ENCODE measurements around the gene UBALD1.
"Not testable (repeated sequence)": the region's sequence is repeated elsewhere in the genome, so short reads cannot be mapped to it uniquely, and the experiment has no call there.

Gene UBALD1

GRCh38 chr16:4599037-4599436 lies 15.7 kb downstream of the UBALD1 start:
- no peak for DNase-seq (ENCODE audit: low spot score)
- no peak for FAIRE-seq

DNA sequence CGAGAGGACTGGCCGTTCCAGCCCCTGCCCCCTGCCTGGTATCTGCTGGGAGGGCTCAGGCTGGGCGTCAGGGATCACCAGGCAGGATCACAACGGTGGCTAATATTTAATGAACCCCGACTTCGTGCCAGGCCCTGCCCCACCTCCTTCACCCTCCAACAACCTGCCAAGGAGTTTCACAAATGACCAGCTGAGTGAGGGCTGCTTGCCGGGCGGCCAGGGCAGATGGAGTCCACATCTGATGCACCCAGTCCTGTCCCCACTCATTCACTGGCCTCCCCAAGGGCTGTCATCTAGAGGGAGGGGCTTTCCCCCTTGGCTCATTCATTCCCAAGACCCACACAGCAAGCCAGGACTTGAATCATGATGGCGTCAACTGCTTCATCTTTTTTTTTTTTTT lies 17.5 kb downstream of the UBALD1 start:
- no peak for FAIRE-seq

GRCh38 chr16:4594433-4595410 lies 20.0 kb downstream of the UBALD1 start:
- DNase-seq (ENCODE audit: low spot score) = no peak
- no peak for FAIRE-seq

More for the DNA sequence above, 17.5 kb downstream of the UBALD1 start:
- no peak for DNase-seq (ENCODE audit: low spot score)

GRCh38 chr16:4593086-4593485 lies 21.6 kb downstream of the UBALD1 start:
- no peak for FAIRE-seq
- no peak for DNase-seq (ENCODE audit: low spot score)

DNA sequence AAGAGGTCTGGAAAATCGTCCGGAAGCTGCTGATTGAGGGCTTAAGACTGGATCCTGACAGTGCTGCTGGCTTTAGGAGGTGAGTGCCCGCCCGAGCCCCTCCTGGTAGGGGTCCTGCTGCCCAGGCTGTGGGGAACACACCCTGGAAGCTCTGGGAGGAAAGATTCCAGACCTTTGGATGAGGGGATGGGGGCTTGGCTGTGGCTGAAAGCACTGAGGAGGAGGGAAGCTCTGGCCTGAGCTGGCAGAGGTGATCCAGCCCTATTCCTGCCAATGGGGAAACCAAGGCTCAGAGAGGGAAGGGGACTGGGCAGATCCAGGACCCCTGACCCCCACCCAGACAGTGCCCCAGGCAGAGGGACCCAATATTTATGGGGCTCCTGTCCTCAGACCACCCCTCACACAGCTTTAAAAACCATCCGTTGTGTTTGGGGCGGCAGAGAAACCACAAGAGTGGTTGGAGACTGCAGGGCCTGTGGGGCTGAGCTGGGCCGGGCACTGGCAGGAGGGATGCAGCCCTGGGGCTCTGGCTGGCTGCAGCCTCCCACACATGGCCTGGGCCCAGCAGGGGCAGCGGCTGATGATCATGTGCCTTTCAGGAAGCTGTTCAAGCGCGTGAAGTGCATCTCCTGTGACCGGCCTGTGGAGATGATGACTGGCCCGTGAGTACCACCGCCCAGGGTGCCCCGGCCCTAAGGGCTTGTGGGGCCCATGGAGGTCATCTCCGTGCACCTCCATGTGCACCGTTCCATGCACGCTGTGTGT lies 22.8 kb downstream of the UBALD1 start:
- DNase-seq (ENCODE audit: low spot score) (no peak), FAIRE-seq (no peak)

- DNase-seq (ENCODE audit: low spot score) = no peak
These were observed 23.5 kb downstream of the UBALD1 start for GRCh38 chr16:4591191-4591590.

GRCh38 chr16:4588961-4589360 lies 25.7 kb downstream of the UBALD1 start:
- no peak for DNase-seq (ENCODE audit: low spot score)
- FAIRE-seq = no peak

More at GRCh38 chr16:4591191-4591590, 23.5 kb downstream of the UBALD1 start:
- peak; percentile 48 for FAIRE-seq

DNA sequence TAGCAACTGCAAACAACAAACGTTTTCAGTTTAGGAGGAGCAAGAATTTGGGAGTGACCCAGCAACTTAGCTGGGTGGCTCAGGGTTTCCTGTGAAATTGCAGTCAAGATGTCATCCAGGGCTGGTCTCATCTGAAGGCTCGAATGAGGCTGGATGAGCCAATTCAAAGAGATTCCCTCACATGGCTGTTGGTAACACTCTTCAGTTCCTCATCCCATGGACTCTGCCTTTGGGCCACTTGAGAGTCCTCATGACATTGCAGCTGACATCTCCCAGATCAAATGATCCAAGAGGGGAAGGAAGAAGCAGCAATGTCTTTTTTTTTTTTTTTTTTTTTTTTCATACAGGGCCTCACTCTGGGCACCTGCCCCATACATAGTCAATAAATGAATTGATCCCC lies 26.3 kb downstream of the UBALD1 start:
- no peak for FAIRE-seq
- no peak for DNase-seq (ENCODE audit: low spot score)

DNA sequence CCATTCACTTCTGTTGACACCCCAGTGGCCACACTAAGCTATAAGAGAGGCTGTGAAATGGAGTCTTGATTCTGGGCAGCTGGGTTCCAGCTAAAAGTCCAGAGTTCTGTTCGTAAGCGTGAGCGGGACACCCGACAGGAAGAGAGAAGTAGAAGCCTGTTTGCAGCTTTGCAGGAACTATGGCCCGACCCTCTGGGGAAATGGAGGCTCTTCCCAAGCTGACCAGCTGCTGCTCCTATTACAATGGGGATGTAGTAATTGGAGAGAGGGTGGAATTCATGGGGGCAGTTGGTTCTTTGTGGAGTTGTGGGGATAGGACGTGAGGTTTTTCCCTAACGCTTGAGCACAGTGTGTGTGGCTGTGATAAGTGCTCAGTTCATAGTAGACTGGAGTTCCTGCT lies 28.4 kb downstream of the UBALD1 start:
- DNase-seq (ENCODE audit: low spot score) = no peak
- FAIRE-seq = no peak

GRCh38 chr16:4583906-4584305 lies 30.8 kb downstream of the UBALD1 start:
- FAIRE-seq (no peak), DNase-seq (ENCODE audit: low spot score) (no peak)

- FAIRE-seq (no peak), DNase-seq (ENCODE audit: low spot score) (peak; percentile 71)
These were observed 34.4 kb downstream of the UBALD1 start for GRCh38 chr16:4580250-4580649.

GRCh38 chr16:4578961-4579530 lies 35.6 kb downstream of the UBALD1 start:
- FAIRE-seq = peak; percentile 5

GRCh38 chr16:4576008-4576407 lies 38.7 kb downstream of the UBALD1 start:
- peak; percentile 53 for FAIRE-seq

More at GRCh38 chr16:4578961-4579530, 35.6 kb downstream of the UBALD1 start:
- no peak for DNase-seq (ENCODE audit: low spot score)

GRCh38 chr16:4574919-4575705 lies 39.6 kb downstream of the UBALD1 start:
- DNase-seq (ENCODE audit: low spot score) (no peak), FAIRE-seq (no peak)

More at GRCh38 chr16:4576008-4576407, 38.7 kb downstream of the UBALD1 start:
- DNase-seq (ENCODE audit: low spot score) = no peak

- FAIRE-seq; DNase-seq (ENCODE audit: low spot score): not testable (repeated sequence)
These were observed 40.8 kb downstream of the UBALD1 start for GRCh38 chr16:4573926-4574325.

DNA sequence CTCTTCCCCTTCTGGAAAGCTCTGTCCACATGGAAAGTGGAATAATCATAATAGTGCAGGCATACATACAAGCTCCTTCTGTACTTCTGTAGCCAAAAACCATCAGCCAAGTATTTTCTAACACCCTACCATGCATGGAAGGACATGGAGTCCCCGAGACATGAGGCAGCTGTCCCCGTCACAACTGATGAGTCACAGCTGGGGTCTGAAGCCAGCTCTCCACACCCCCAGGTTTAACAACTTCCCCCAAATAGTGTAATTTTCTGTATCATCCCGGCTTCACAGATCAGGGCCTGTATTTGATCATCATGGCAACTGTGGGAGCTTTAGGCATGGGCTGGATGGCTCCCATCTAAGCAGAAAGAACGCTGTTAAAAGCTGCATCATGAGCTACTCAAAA lies 42.0 kb downstream of the UBALD1 start:
- DNase-seq (ENCODE audit: low spot score) (peak; percentile 2), FAIRE-seq (peak; percentile 76)

- no peak for FAIRE-seq
- DNase-seq (ENCODE audit: low spot score) = no peak
These were observed 43.9 kb downstream of the UBALD1 start for GRCh38 chr16:4570688-4571321.

DNA sequence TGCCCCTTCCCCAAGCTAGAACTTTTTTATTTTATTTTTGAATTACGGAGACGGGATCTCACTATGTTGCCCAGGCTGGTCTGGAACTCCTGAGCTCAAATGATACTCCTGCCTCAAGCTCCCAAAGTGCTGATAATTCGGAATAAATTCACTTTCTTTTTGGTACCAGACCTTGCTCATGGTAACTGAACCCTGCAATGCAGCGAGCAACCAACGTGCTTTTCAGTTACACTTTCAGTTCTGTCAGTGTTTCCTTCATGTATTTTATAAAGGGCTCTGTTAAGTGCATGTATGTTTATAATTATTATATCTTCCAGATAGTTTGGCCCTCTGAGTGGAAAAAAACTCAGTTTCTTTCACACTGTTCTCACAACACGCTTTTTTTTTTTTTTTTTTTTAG lies 44.6 kb downstream of the UBALD1 start:
- FAIRE-seq (no peak), DNase-seq (ENCODE audit: low spot score) (no peak)

GRCh38 chr16:4566144-4566543 lies 48.5 kb downstream of the UBALD1 start:
- FAIRE-seq (no peak), DNase-seq (ENCODE audit: low spot score) (no peak)

DNA sequence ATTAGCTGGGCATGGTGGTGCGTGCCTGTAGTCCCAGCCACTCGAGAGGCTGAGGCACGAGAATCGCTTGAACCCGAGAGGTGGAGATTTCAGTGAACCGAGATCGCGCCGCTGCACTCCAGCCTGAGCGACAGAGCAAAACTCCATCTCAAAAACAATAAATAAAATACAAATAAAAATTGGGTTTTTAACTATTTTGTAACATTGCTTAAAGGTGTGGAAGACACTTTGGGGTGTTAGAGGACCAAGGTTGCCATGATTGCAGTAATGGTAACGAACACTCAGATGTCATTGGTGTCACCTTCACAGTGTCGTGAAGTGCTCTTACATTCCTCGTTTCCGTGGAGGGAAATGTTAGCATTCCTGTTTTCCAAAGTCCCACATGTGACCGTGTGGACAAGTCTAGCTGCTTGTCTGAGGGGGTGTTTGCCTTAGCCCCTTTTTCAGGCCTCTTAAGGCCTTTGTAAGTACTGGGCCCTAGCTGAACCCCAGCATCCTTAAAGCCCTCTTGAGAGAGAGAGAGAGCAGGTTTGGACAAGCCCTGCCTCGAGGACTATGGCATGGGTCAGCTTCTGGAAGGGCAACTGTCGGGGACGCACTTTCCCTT lies 49.9 kb downstream of the UBALD1 start:
- peak; percentile 52 for FAIRE-seq

More for the DNA sequence above, 49.9 kb downstream of the UBALD1 start:
- no peak for DNase-seq (ENCODE audit: low spot score)
